Left ventricle myocardium inferior (tissue), 1 donor: ENCODE data around the gene MIB2. TPM values are rescaled to one million over a fixed set of nuclear protein-coding genes. Genes with fewer than 3 reads are reported as not detected.
"Not testable (repeated sequence)": the region's sequence is repeated elsewhere in the genome, so short reads cannot be mapped to it uniquely, and the experiment has no call there.

Experiments used
- DNase-seq: peaks from one replicate; pipeline ENCODE4 v3.0.0-alpha.2; 2020
- H3K27ac ChIP-seq: fragments of 200-600 bp; replicated peaks from 2 replicates; pipeline ENCODE4 v1.8.0; 2021
- H3K27me3 ChIP-seq: fragments of 200-600 bp; 2 replicates; pipeline ENCODE4 v1.8.0; 2021; ENCODE audit warnings: low read depth
- H3K36me3 ChIP-seq: fragments of 200-600 bp; 2 replicates; pipeline ENCODE4 v1.8.0; 2021
- H3K4me1 ChIP-seq: fragments of 200-600 bp; 2 replicates; pipeline ENCODE4 v1.8.0; 2021
- H3K4me3 ChIP-seq: fragments of 200-600 bp; 2 replicates; pipeline ENCODE4 v1.8.0; 2021; ENCODE audit warnings: mild to moderate bottlenecking, moderate library complexity
- H3K9me3 ChIP-seq: fragments of 200-600 bp; replicated peaks from 2 replicates; pipeline ENCODE4 v1.8.0; 2021
- CTCF ChIP-seq: fragments of 200-600 bp; IDR thresholded peaks from 2 replicates; pipeline ENCODE4 v1.8.0; 2021; ENCODE audit warnings: antibody characterized with exemption, mild to moderate bottlenecking, borderline replicate concordance
- intact Hi-C: fragments of 100-400 bp; cut with micrococcal nuclease; formaldehyde crosslinking; loops from one replicate; pipeline ENCODE4 v1.11.0; 2022
- total RNA-seq: library from RNA; stranded (reverse); fragmentation: NEBNext Ultra II Directional; extraction: Animal tissue kit (Norgen Biotek cat#: 25700); gene quantifications from one replicate; pipeline ENCODE4 v1.2.1, GENCODE V29; 2021
- donor health status: DM: no; HTN: yes; CAD: no; lungs with severe emphysema.

The MIB2 gene
- total RNA-seq, 1 donor from 2014 or later: 129 TPM

GRCh38 chr1:1628754-1629429 is 13.6 kb downstream of the MIB2 start:
- no peak overlapping the region for H3K27ac ChIP-seq
- H3K27me3 ChIP-seq: peaks cover 34% of the 10 kb centered on the region
- TF ChIP-seq CTCF: no peak
- H3K4me1 ChIP-seq: peaks cover 46% of the 10 kb centered on the region
- peaks cover 35% of the 10 kb centered on the region for H3K36me3 ChIP-seq
- DNase-seq: no peak
- no peaks in the 10 kb centered on the region for H3K9me3 ChIP-seq
- H3K4me3 ChIP-seq: no peak overlapping the region
- intact Hi-C loops: no loop called here

GRCh38 chr1:1629430-1630190 is 14.3 kb downstream of the MIB2 start:
- Histone ChIP-seq H3K9me3 (no peaks in the 10 kb centered on the region), H3K27ac (no peak overlapping the region), H3K4me1 (peaks cover 39% of the 10 kb centered on the region), H3K36me3 (peaks cover 31% of the 10 kb centered on the region), H3K27me3 (peaks cover 34% of the 10 kb centered on the region), H3K4me3 (no peak overlapping the region)
- intact Hi-C loops: no loop called here
- DNase-seq: no peak
- TF ChIP-seq CTCF: no peak

- H3K9me3 ChIP-seq: no peaks in the 10 kb centered on the region
- H3K27ac ChIP-seq: peak overlapping the region; percentile 84
- peak overlapping the region; percentile 57 for H3K4me3 ChIP-seq
- peaks cover 31% of the 10 kb centered on the region for H3K4me1 ChIP-seq
- no peak for TF ChIP-seq CTCF
- H3K27me3 ChIP-seq: peaks cover 34% of the 10 kb centered on the region
- H3K36me3 ChIP-seq: peaks cover 31% of the 10 kb centered on the region
- intact Hi-C loops: no loop called here
- peak; percentile 69 for DNase-seq
Measured at GRCh38 chr1:1630191-1630964, 15.1 kb downstream of the MIB2 start.

GRCh38 chr1:1630965-1631781 is 15.9 kb downstream of the MIB2 start:
- Histone ChIP-seq H3K27me3 (peaks cover 34% of the 10 kb centered on the region), H3K9me3 (no peaks in the 10 kb centered on the region), H3K4me3 (peak overlapping the region; percentile 57), H3K36me3 (peaks cover 31% of the 10 kb centered on the region), H3K4me1 (peaks cover 25% of the 10 kb centered on the region), H3K27ac (peak overlapping the region; percentile 84)
- peak; percentile 83 for DNase-seq
- intact Hi-C loops: no loop called here
- TF ChIP-seq CTCF: no peak

GRCh38 chr1:1631782-1632420 is 16.6 kb downstream of the MIB2 start, which contains the start of gene MMP23B:
TSS of gene MMP23B (plus strand) at chr1:1632173. CDS start at chr1:1632219, 46 bp downstream.
- Histone ChIP-seq H3K4me3 (peak within 1 kb of the TSS; percentile 57), H3K27me3 (peaks cover 34% of the 10 kb centered on the region), H3K36me3 (peaks cover 34% of the 10 kb centered on the region), H3K9me3 (no peaks in the 10 kb centered on the region), H3K27ac (peak within 1 kb of the TSS; percentile 84), H3K4me1 (peaks cover 21% of the 10 kb centered on the region)
- intact Hi-C loops: no loop called here
- DNase-seq: peak; percentile 26
- no peak for TF ChIP-seq CTCF

GRCh38 chr1:1633409-1633808 is 18.1 kb downstream of the MIB2 start:
- H3K9me3 ChIP-seq, intact Hi-C loops: not testable (repeated sequence)

GRCh38 chr1:1634613-1635012 is 19.3 kb downstream of the MIB2 start:
- DNase-seq, H3K4me3 ChIP-seq, intact Hi-C loops, H3K27ac ChIP-seq, H3K9me3 ChIP-seq: not testable (repeated sequence)
- Histone ChIP-seq H3K27me3 (peaks cover 21% of the 10 kb centered on the region), H3K36me3 (peaks cover 15% of the 10 kb centered on the region), H3K4me1 (peaks cover 21% of the 10 kb centered on the region)

More at GRCh38 chr1:1633409-1633808, 18.1 kb downstream of the MIB2 start:
- Histone ChIP-seq H3K4me1 (peaks cover 21% of the 10 kb centered on the region), H3K36me3 (peaks cover 26% of the 10 kb centered on the region), H3K27me3 (peaks cover 33% of the 10 kb centered on the region)
- not testable (repeated sequence) for H3K27ac ChIP-seq, H3K4me3 ChIP-seq, DNase-seq
